GM18873 (cell line): ENCODE results near the gene CEP164.
"Not testable (repeated sequence)": the region's sequence is repeated elsewhere in the genome, so short reads cannot be mapped to it uniquely, and the experiment has no call there.

ENCODE experiments used
- ATAC-seq: cut with Tn5 transposase; IDR thresholded peaks from one replicate; pipeline ENCODE4 v1.9.1; 2021; ENCODE audit warnings: mild to moderate bottlenecking, moderate library complexity, moderate number of reproducible peaks; ENCODE audit not compliant: unreplicated experiment, low FRiP score

Gene CEP164

GRCh38 chr11:117303646-117304315, 23.9 kb upstream of the CEP164 start:
- ATAC-seq, result no peak

GRCh38 chr11:117305145-117305544, 22.5 kb upstream of the CEP164 start:
- ATAC-seq, result no peak

- no peak for ATAC-seq
Observed at GRCh38 chr11:117309310-117309709, 18.3 kb upstream of the CEP164 start.

GRCh38 chr11:117313091-117313490, 14.6 kb upstream of the CEP164 start:
- ATAC-seq, result no peak

- ATAC-seq, result no peak
Observed at GRCh38 chr11:117313828-117314768, 13.6 kb upstream of the CEP164 start.

- ATAC-seq, result no peak
Observed at GRCh38 chr11:117314840-117315239, 12.8 kb upstream of the CEP164 start.

GRCh38 chr11:117315285-117316196, 12.1 kb upstream of the CEP164 start:
- no peak for ATAC-seq

- ATAC-seq, result no peak
Observed at GRCh38 chr11:117316197-117316961, 11.3 kb upstream of the CEP164 start, which contains the start of gene BACE1. TSS of gene BACE1 (minus strand) at chr11:117316256. CDS start at chr11:117315795, 461 bp downstream.

GRCh38 chr11:117318738-117319137, 8.9 kb upstream of the CEP164 start:
- ATAC-seq, result no peak

- no peak for ATAC-seq
Observed at GRCh38 chr11:117319214-117319840, 8.3 kb upstream of the CEP164 start.

- not testable (repeated sequence) for ATAC-seq
Observed at GRCh38 chr11:117327255-117327566, 443 bp upstream of the CEP164 start.

GRCh38 chr11:117328375-117329010, 839 bp downstream of the CEP164 start:
- no peak for ATAC-seq

GRCh38 chr11:117332843-117333242, 5.2 kb downstream of the CEP164 start:
- ATAC-seq, result no peak

- no peak for ATAC-seq
Observed at GRCh38 chr11:117333917-117334316, 6.3 kb downstream of the CEP164 start.

- ATAC-seq, result no peak
Observed at GRCh38 chr11:117334896-117335295, 7.2 kb downstream of the CEP164 start.

GRCh38 chr11:117335399-117335798, 7.7 kb downstream of the CEP164 start:
- ATAC-seq, result no peak

- ATAC-seq, result no peak
Observed at GRCh38 chr11:117337076-117337475, 9.4 kb downstream of the CEP164 start.

- ATAC-seq, result no peak
Observed at GRCh38 chr11:117345039-117345438, 17.4 kb downstream of the CEP164 start.

GRCh38 chr11:117354550-117354949, 26.9 kb downstream of the CEP164 start:
- no peak for ATAC-seq
